Astrocyte (in vitro differentiated cells and primary cell): ENCODE measurements around the gene CALHM2. TPM values are rescaled to one million over a fixed set of nuclear protein-coding genes. Genes with fewer than 3 reads are reported as not detected.
A peak's percentile ranks its signal among the peaks of the same experiment; 100 is the strongest.

Experiments used
- DNase-seq: peaks from one replicate; pipeline ENCODE4 v3.0.0-alpha.2; 2010; ENCODE audit warnings: low read depth
- FAIRE-seq: peaks from 2 replicates; lab custom pipeline; 2011; peaks lifted over from hg19 to GRCh38; lab: Jason Lieb, UNC
- H2AFZ ChIP-seq: 2 replicates; pipeline ENCODE4 v1.6.0; 2012; ENCODE audit warnings: low read depth, low read length, inconsistent platforms
- H3K27ac ChIP-seq: 2 replicates; pipeline ENCODE4 v1.5.1; 2011; ENCODE audit warnings: low read depth, low read length, inconsistent platforms
- H3K27me3 ChIP-seq: 2 replicates; pipeline ENCODE4 v1.6.0; 2011; ENCODE audit warnings: low read length, inconsistent platforms; ENCODE audit not compliant: insufficient read depth
- H3K36me3 ChIP-seq: 2 replicates; pipeline ENCODE4 v1.5.1; 2011; ENCODE audit warnings: low read length, inconsistent platforms; ENCODE audit not compliant: insufficient read depth
- H3K4me1 ChIP-seq: 2 replicates; pipeline ENCODE4 v1.5.1; 2011; ENCODE audit warnings: low read length, inconsistent platforms; ENCODE audit not compliant: insufficient read depth
- H3K4me2 ChIP-seq: 2 replicates; pipeline ENCODE4 v1.6.0; 2012; ENCODE audit warnings: low read length, inconsistent platforms
- H3K4me3 ChIP-seq: 2 replicates; pipeline ENCODE4 v1.5.1; 2011; ENCODE audit warnings: low read depth, mild to moderate bottlenecking, low read length, inconsistent platforms; ENCODE audit not compliant: insufficient read depth
- H3K79me2 ChIP-seq: 2 replicates; pipeline ENCODE4 v1.6.0; 2012; ENCODE audit warnings: mild to moderate bottlenecking, low read length, inconsistent platforms; ENCODE audit not compliant: insufficient read depth
- H3K9ac ChIP-seq: 2 replicates; pipeline ENCODE4 v1.6.0; 2012; ENCODE audit warnings: mild to moderate bottlenecking, low read length, inconsistent platforms
- H3K9me3 ChIP-seq: 2 replicates; pipeline ENCODE4 v1.5.1; 2012; ENCODE audit warnings: low read depth, mild to moderate bottlenecking, low read length, inconsistent platforms; ENCODE audit not compliant: insufficient read depth
- H4K20me1 ChIP-seq: 2 replicates; pipeline ENCODE4 v1.6.0; 2012; ENCODE audit warnings: low read length, inconsistent platforms; ENCODE audit not compliant: insufficient read depth
- H3K27ac Mint-ChIP-seq: one replicate; pipeline ENCODE4 v1.8.0; 2021; ENCODE audit warnings: mild to moderate bottlenecking, mixed read lengths; ENCODE audit not compliant: unreplicated experiment
- H3K27me3 Mint-ChIP-seq: one replicate; pipeline ENCODE4 v1.8.0; 2021; ENCODE audit warnings: low read depth, mixed read lengths; ENCODE audit not compliant: unreplicated experiment
- H3K36me3 Mint-ChIP-seq: one replicate; pipeline ENCODE4 v1.8.0; 2021; ENCODE audit warnings: low read depth, mixed read lengths; ENCODE audit not compliant: unreplicated experiment
- H3K4me1 Mint-ChIP-seq: one replicate; pipeline ENCODE4 v1.8.0; 2021; ENCODE audit warnings: low read depth, mixed read lengths; ENCODE audit not compliant: unreplicated experiment
- H3K4me3 Mint-ChIP-seq: one replicate; pipeline ENCODE4 v1.8.0; 2021; ENCODE audit warnings: mild to moderate bottlenecking, moderate library complexity, mixed read lengths; ENCODE audit not compliant: unreplicated experiment
- H3K9me3 Mint-ChIP-seq: one replicate; pipeline ENCODE4 v1.8.0; 2021; ENCODE audit warnings: mild to moderate bottlenecking, mixed read lengths; ENCODE audit not compliant: unreplicated experiment
- CTCF ChIP-seq: IDR thresholded peaks from 2 replicates; pipeline ENCODE4 v1.5.1; 2011; ENCODE audit warnings: low read depth, mild to moderate bottlenecking, inconsistent platforms, low read length, moderate library complexity; ENCODE audit not compliant: insufficient read depth
- EZH2 ChIP-seq: IDR thresholded peaks from 2 replicates; pipeline ENCODE4 v1.6.1; 2012; ENCODE audit warnings: mild to moderate bottlenecking, low read length, inconsistent platforms; ENCODE audit not compliant: insufficient read depth
- total RNA-seq: library from RNA; stranded (reverse); gene quantifications from 2 replicates; pipeline ENCODE4 v1.2.1, GENCODE V29; 2021

Gene CALHM2
- total RNA-seq, 1 donor from 2014 or later, result 1.2 TPM

GRCh38 chr10:103444478-103444877 lies 7.7 kb downstream of the CALHM2 start:
- H4K20me1 ChIP-seq, result peaks cover 65% of the 10 kb centered on the region
- peaks cover 39% of the 10 kb centered on the region for H3K36me3 ChIP-seq
- no peak overlapping the region for H3K9ac ChIP-seq
- H3K4me2 ChIP-seq, result no peak overlapping the region
- FAIRE-seq, result no peak
- Mint-ChIP-seq H3K27me3 (no peaks in the 10 kb centered on the region), H3K4me3 (no peak overlapping the region), H3K9me3 (no peaks in the 10 kb centered on the region), H3K36me3 (peaks cover 54% of the 10 kb centered on the region), H3K4me1 (peaks cover 43% of the 10 kb centered on the region), H3K27ac (no peak overlapping the region)
- peaks cover 31% of the 10 kb centered on the region for H3K4me1 ChIP-seq
- H3K79me2 ChIP-seq, result no peaks in the 10 kb centered on the region
- no peaks in the 10 kb centered on the region for H3K9me3 ChIP-seq
- DNase-seq, result no peak
- H3K4me3 ChIP-seq, result no peak overlapping the region
- TF ChIP-seq CTCF (no peak), EZH2 (no peak)
- no peaks in the 10 kb centered on the region for H3K27me3 ChIP-seq
- no peak overlapping the region for H3K27ac ChIP-seq
- no peak overlapping the region for H2AFZ ChIP-seq

GRCh38 chr10:103443475-103444185 lies 8.5 kb downstream of the CALHM2 start:
- Histone ChIP-seq H4K20me1 (peaks cover 58% of the 10 kb centered on the region), H3K4me1 (peaks cover 23% of the 10 kb centered on the region), H3K36me3 (peaks cover 46% of the 10 kb centered on the region), H3K9ac (no peak overlapping the region), H3K79me2 (no peaks in the 10 kb centered on the region), H2AFZ (no peak overlapping the region), H3K27ac (no peak overlapping the region), H3K9me3 (no peaks in the 10 kb centered on the region), H3K4me3 (no peak overlapping the region), H3K27me3 (no peaks in the 10 kb centered on the region), H3K4me2 (no peak overlapping the region)
- Mint-ChIP-seq H3K4me1 (peaks cover 37% of the 10 kb centered on the region), H3K9me3 (no peaks in the 10 kb centered on the region), H3K27me3 (no peaks in the 10 kb centered on the region), H3K36me3 (peaks cover 51% of the 10 kb centered on the region), H3K4me3 (no peak overlapping the region), H3K27ac (no peak overlapping the region)
- FAIRE-seq (no peak), DNase-seq (no peak)
- TF ChIP-seq EZH2 (no peak), CTCF (no peak)

GRCh38 chr10:103442031-103442461 lies 10.1 kb downstream of the CALHM2 start:
- no peaks in the 10 kb centered on the region for H3K9me3 ChIP-seq
- H3K36me3 Mint-ChIP-seq, result peaks cover 61% of the 10 kb centered on the region
- TF ChIP-seq CTCF (no peak), EZH2 (no peak)
- no peaks in the 10 kb centered on the region for H3K9me3 Mint-ChIP-seq
- H2AFZ ChIP-seq, result no peak overlapping the region
- peak overlapping the region; percentile 86 for H3K27ac Mint-ChIP-seq
- peaks cover 21% of the 10 kb centered on the region for H3K4me1 ChIP-seq
- H3K36me3 ChIP-seq, result peaks cover 56% of the 10 kb centered on the region
- H3K4me3 ChIP-seq, result no peak overlapping the region
- H3K9ac ChIP-seq, result no peak overlapping the region
- peak overlapping the region; percentile 48 for H3K4me2 ChIP-seq
- peak overlapping the region; percentile 47 for H3K4me3 Mint-ChIP-seq
- peak overlapping the region; percentile 42 for H3K27ac ChIP-seq
- peaks cover 36% of the 10 kb centered on the region for H3K4me1 Mint-ChIP-seq
- no peaks in the 10 kb centered on the region for H3K27me3 Mint-ChIP-seq
- H3K79me2 ChIP-seq, result no peaks in the 10 kb centered on the region
- FAIRE-seq, result no peak
- H4K20me1 ChIP-seq, result peaks cover 60% of the 10 kb centered on the region
- DNase-seq, result peak; percentile 62
- H3K27me3 ChIP-seq, result no peaks in the 10 kb centered on the region
